Caki2 (cell line): ENCODE measurements around the gene FNBP1. TPM values are rescaled to one million over a fixed set of nuclear protein-coding genes. Genes with fewer than 3 reads are reported as not detected.

Source experiments
- DNase-seq: peaks from one replicate; pipeline ENCODE4 v3.0.0-alpha.2; 2015; ENCODE audit warnings: low read depth
- in situ Hi-C: cut with HindIII; loops from 2 replicates; pipeline ENCODE4 v1.10.0; 2016; ENCODE audit warnings: low sequenced_read_pairs, low pct_unique_long_range_greater_than_20kb, mixed read lengths
- total RNA-seq: library from RNA; depleted of rRNA; stranded (reverse); fragments of >200 nt; shearing (Covaris generic); gene quantifications from 2 replicates; pipeline ENCODE4 v1.2.3, GENCODE V29; 2014; ENCODE audit warnings: low replicate concordance

FNBP1 gene
- total RNA-seq, 1 experiment from 2014 or later = 103 TPM

DNA sequence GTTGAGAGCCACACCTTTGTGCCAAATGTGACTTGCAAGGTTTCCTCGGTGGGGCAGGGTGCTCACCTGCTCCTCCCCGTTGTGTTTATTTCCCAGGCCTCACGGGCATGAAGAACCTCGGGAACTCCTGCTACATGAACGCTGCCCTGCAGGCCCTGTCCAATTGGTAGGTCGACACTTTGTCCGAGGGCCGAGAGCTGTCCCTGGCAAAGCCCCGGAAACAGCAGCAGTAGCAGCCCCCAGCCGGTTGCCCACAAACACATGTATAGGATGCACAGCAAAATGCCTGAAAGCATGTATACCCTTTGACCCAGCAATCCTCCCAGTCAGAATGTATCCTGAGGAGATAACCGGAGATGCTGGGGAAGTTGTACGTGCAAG is 181.6 kb downstream of the FNBP1 start:
- DNase-seq = no peak
- in situ Hi-C loops = no loop called here

DNA sequence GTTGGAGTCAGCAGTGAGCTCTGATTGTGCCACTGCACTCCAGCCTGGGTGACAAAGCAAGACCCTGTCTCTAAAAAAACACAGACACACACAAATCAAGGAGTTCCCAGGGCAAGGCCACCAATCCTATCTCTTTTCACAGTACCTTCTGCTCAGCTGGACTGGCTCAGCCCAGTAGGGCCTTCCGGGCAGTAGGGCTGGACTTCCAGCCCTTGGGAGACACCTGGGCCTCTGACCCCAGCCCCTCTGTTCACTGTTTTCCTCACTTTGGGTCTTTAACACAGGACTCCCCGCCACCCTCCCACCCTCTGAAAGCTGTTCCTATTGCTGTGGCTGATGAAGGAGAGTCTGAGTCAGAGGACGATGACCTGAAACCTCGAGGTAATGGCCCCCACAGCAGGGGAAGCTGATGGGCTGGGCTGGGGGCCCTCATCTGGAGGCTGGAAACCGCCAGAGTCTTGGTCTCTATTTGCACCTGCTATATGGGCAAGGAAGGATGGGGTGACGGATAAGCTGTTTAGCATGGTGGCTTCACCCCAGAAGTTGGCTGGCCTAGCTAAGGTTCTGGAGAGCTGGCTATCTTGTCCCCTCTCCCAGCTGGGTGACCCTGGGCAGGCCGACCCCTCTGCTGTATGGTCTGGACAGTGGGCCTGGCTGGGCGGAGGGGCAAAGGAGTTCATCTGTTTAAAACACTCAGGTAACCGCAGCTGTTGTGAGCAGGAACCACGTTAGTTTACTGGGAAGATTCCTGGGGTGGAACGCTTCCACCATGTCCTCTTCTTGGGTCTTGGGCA is 182.1 kb downstream of the FNBP1 start:
- in situ Hi-C loops = no loop called here
- no peak for DNase-seq

DNA sequence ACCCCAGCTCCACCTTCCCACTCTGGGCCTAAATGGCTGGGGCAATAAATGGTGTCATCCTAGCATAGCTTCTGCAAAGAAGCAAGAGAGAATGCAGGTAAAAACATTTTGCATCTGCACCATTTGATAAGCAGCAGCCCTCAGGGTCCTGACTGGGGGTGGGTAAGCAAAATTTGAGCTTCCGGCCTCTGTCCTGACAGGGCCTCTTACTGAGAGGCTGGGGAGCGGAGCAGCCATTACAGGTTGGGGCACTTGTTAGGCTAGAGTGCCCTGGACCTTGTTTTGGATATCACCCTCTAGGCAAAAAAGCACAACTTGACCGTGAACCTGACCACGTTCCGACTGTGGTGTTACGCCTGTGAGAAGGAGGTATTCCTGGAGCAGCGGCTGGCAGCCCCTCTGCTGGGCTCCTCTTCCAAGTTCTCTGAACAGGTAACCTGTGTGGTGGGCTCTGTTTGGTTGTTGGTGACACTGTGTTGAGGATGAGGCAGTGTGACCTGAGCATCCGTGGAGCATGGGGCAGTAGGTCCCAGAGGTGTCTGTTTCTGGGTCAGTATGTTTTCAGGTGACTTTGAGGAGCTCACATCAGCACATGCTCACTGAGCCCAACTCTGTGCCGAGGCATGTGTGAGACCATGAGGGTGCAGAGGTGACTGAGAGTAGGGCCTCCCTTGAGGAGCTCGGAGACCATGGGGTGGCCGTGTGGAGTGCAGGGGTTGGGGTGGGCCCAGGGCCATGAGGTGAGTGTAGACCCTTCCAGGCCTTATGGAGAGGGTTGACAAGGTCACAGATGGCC is 184.6 kb downstream of the FNBP1 start:
- in situ Hi-C loops = no loop called here

GRCh38 chr9:129857207-129857606 is 185.8 kb downstream of the FNBP1 start:
- DNase-seq = no peak
- in situ Hi-C loops = no loop called here

More for the DNA sequence above, 184.6 kb downstream of the FNBP1 start:
- DNase-seq = no peak

DNA sequence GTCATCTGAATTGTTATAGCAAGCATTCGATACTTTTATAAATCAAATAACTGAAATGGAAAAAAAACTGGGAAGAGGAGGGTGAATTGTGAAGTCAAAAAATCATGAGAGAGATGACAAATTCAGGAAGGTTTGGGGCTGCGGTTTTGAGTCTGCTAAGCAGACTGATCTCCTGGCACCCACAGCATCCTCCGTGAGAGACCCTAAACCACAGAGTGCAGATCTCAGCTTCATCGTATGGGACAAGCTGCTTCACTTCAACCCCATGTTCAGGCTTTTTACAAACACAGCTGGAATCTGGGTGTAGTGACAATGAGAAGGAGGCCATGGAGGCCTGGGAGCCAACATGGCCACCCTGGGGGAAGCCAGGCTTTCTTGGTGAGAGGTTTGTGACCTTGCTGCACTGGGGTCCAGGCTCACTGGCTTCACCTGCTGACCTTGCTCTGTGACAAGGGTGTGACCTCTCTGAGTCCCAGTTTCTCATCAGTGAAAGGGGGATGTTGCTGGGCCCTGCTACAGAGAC is 188.3 kb downstream of the FNBP1 start:
- no peak for DNase-seq
- in situ Hi-C loops = no loop called here

GRCh38 chr9:129853614-129854013 is 189.4 kb downstream of the FNBP1 start:
- DNase-seq = no peak
- in situ Hi-C loops = no loop called here

DNA sequence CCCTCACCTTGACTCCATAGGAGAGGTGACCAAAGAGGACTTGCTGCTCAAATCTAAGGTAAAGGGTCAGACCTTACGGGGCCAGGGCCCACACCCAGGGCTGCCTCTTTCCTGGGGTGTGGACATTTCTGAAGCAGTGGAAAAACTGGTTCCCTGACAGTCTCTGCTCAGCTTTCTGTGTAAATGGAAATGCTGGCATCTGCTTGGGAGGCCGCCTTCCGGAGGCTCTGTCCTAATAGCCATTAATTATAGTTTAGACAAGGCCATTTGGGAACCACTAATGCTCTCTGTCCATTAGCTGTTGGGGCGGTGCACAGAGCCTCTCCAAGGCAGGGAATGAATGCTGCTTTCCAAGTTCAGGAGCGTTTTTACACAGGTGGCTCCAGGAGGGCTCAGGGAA is 190.4 kb downstream of the FNBP1 start:
- no peak for DNase-seq
- in situ Hi-C loops = no loop called here

- in situ Hi-C loops = no loop called here
- no peak for DNase-seq
These were observed 191.2 kb downstream of the FNBP1 start for GRCh38 chr9:129851821-129852220.

GRCh38 chr9:129850821-129851550 is 192.0 kb downstream of the FNBP1 start:
- in situ Hi-C loops = no loop called here
- DNase-seq = peak; percentile 95

DNA sequence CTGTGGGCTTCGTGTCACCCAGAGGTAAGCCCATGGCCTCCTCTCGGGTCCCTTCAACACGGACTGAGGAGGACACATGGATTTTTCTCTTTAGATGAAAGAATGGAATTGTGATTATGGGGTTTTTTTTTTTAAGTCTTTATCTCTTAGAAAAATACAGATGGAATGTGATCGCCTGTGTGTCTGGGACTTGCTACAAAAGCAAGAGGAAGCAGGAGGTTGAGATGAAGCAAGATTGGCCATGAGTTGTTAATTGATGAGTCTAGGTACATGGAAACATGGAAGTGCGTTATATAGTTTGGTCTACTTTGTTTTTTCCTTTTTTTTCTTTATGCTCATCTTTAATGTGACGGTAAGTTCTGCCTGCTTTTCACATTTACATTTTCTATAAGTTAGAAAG is 193.1 kb downstream of the FNBP1 start:
- peak; percentile 33 for DNase-seq
- in situ Hi-C loops = no loop called here

DNA sequence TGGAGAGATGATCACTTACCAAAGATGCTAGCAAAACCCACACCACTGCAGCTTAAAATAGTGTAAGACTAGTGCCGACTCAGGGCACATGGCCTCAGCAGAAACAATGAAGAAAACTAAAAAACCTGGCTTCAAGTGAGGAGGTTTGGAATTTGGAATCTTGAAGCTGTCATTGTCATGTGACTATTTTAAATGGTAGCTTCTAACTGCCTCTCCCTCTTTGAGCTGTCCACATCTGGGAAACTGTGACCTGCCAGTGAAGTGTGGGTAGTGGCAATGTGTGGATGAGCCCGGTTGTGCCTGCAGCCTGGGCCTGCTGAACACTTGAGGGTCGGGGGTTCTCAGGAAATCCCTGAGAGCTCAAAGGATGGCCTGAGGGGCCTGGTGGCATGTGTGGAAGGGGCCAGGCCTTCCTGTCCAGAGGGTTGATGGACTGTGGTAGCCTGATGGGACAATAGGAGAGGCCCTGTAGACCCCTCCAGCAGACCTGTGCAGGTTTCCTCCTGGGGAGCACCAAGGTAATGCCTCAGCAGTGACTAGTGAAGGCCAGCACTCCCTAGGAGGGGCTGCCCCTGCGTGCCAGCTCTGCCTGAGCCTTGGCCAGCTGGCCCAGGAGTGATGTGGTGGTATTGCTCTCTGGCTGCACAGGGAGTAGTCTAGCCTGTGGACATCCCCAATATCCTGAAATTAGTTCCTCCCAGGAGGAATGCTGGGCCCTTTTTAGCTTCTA is 194.1 kb downstream of the FNBP1 start:
- in situ Hi-C loops = no loop called here

GRCh38 chr9:129845373-129845772 is 197.6 kb downstream of the FNBP1 start:
- in situ Hi-C loops = no loop called here

More for the DNA sequence above, 194.1 kb downstream of the FNBP1 start:
- no peak for DNase-seq

DNA sequence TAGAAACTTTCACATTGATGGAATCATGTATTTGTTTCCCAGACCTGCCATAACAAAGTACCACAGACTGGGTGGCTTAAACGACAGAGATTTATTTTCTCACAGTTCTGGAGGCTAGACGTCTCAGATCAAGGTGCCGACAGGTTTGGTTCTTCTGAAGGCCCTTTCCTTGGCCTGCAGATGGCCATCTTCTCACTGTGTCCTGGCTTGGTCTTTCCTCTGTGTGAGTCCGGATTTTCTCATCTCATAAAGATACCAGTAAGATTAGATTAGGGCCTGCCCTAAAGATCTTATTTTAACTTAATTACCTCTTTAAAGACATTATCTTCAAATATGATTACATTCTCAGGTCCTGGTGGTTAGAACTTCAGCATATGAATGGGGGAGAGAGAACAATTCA is 201.9 kb downstream of the FNBP1 start:
- DNase-seq = no peak
- in situ Hi-C loops = no loop called here

More at GRCh38 chr9:129845373-129845772, 197.6 kb downstream of the FNBP1 start:
- DNase-seq = no peak

DNA sequence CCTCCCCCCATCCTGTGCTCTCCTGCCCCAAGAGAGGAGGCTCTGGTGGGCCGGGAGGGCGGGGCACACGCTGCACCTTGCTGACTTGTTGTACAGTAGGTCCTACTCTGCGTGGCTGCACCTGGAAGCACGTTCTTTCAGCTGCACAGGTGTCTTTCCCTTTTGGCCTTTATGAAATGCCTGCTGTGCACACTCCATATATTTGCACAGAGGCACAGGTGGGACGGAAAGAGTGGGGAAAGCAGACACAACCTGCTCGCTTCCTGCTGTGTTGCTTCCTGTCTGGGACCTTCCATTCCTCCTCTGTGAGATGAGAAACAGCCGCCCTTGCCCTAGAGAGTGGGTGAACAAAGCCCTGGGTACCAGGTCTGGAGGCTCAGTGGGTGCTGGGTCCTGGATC is 203.0 kb downstream of the FNBP1 start:
- DNase-seq = no peak
- in situ Hi-C loops = no loop called here

DNA sequence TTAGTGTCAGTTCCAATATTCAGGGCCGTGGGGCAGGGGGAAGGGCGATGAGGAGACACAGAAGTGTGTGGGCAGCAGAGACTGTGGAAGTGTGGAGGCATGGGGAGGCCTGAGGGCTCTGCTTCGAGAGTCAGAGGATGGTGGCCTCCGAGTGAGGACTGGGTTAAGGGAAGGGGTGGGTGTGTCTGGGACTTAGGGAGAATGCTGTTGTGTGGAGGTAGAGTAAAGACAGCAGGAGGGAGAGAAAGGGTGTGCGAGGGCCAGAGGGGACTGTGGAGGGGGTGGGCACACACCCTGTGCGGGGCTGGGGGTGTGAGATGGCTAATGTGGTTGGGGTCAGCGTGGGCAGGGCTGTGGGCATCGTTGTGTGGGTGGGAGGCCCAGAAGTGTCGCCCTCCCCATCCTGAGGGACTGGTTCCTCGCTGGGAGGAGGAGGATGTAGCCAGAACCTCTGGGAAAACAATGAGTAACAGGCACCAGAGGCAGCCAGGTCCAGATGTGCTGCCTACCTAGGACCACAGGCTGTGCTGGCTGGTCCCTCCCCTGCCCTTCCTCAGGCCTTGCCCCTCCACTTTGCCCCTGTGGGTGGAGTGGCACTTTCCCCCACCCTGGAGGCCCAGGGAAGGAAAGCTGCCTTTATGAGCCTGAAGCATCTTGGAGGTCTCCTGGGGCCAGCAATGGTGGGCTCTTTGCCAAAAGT is 203.5 kb downstream of the FNBP1 start:
- in situ Hi-C loops = no loop called here
- DNase-seq = no peak

DNA sequence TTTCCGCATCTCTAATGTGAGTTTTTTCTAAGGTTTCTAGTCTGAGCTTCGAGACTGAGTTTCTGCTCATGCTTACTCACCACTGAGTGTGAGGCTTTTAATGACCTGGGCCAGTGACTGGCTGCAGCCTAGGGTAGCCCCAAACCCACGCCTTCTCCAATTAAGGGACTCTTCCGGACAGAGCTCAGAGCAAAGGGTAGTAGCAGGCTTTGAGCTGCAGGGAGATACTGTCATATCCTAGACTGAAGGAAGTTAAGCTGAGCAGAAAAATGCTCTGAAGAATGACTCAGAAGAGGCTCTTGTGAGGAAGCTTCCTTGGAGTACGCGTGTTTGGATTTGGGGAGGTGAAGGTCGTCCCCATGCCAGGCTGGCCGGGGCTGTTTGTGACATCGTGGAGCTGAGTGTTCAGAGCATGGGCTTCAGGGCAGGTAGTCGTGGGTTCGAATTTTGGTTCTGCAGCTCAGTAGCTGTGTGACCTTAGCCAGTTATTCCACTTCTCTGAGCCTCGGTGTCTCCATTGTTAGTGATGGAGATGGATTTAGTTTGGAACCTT is 204.2 kb downstream of the FNBP1 start:
- peak; percentile 55 for DNase-seq
- in situ Hi-C loops = no loop called here
